OCI-LY1 (cell line): ENCODE measurements around the gene ARHGAP10.

Experiments
- H2AFZ ChIP-seq: fragments of 200-600 bp; sonication (generic), shearing (Covaris generic); 2 replicates; pipeline ENCODE4 v1.6.0; 2014; ENCODE audit warnings: antibody characterized with exemption, mild to moderate bottlenecking, low read length
- H3F3A ChIP-seq: fragments of 200-600 bp; sonication (generic), shearing (Covaris generic); 2 replicates; pipeline ENCODE4 v1.6.0; 2014; ENCODE audit warnings: mild to moderate bottlenecking, antibody characterized with exemption, low read length, moderate library complexity; ENCODE audit not compliant: insufficient read depth
- H3K27ac ChIP-seq: fragments of 200-600 bp; sonication (generic); 2 replicates; pipeline ENCODE4 v1.5.1; 2014; ENCODE audit warnings: low read length, mixed run types, mild to moderate bottlenecking, low read depth; ENCODE audit not compliant: poor library complexity, severe bottlenecking
- H3K27me3 ChIP-seq: fragments of 200-600 bp; sonication (generic); 2 replicates; pipeline ENCODE4 v1.6.0; 2014; ENCODE audit warnings: antibody characterized with exemption, mild to moderate bottlenecking, low read length, moderate library complexity; ENCODE audit not compliant: insufficient read depth
- H3K36me3 ChIP-seq: fragments of 200-600 bp; sonication (generic); 2 replicates; pipeline ENCODE4 v1.6.1; 2014; ENCODE audit warnings: mild to moderate bottlenecking, antibody characterized with exemption, low read length, moderate library complexity, mixed read lengths; ENCODE audit not compliant: insufficient read depth
- H3K4me1 ChIP-seq: fragments of 200-600 bp; sonication (generic); 2 replicates; pipeline ENCODE4 v1.5.1; 2014; ENCODE audit warnings: mild to moderate bottlenecking, low read length, moderate library complexity; ENCODE audit not compliant: insufficient read depth, severe bottlenecking
- H3K4me2 ChIP-seq: fragments of 200-600 bp; sonication (generic), shearing (Covaris generic); 2 replicates; pipeline ENCODE4 v1.6.1; 2014; ENCODE audit warnings: low read length
- H3K4me3 ChIP-seq: fragments of 200-600 bp; sonication (generic); 2 replicates; pipeline ENCODE4 v1.5.1; 2014; ENCODE audit warnings: low read length, low read depth, mild to moderate bottlenecking, mixed read lengths; ENCODE audit not compliant: poor library complexity, severe bottlenecking
- H3K79me2 ChIP-seq: fragments of 200-600 bp; shearing (Covaris generic); 2 replicates; pipeline ENCODE4 v1.6.1; 2016; ENCODE audit warnings: mixed run types, low read length, mixed read lengths; ENCODE audit not compliant: insufficient read depth
- H3K9ac ChIP-seq: fragments of 200-600 bp; sonication (generic), shearing (Covaris generic); 2 replicates; pipeline ENCODE4 v1.6.1; 2014; ENCODE audit warnings: mild to moderate bottlenecking, low read length, mixed read lengths
- H3K9me2 ChIP-seq: fragments of 200-600 bp; sonication (generic), shearing (Covaris generic); 2 replicates; pipeline ENCODE4 v1.6.1; 2014; ENCODE audit warnings: low read depth, mild to moderate bottlenecking, low read length, mixed read lengths
- H3K9me3 ChIP-seq: fragments of 200-600 bp; shearing (Covaris generic); 2 replicates; pipeline ENCODE4 v1.6.1; 2014; ENCODE audit warnings: low read length, mixed read lengths
- H4K20me1 ChIP-seq: fragments of 200-600 bp; sonication (generic), shearing (Covaris generic); 2 replicates; pipeline ENCODE4 v1.6.0; 2016; ENCODE audit warnings: mild to moderate bottlenecking, low read length; ENCODE audit not compliant: insufficient read depth
- EZH2 ChIP-seq: fragments of 200-600 bp; sonication (generic), shearing (Covaris generic); IDR thresholded peaks from 2 replicates; pipeline ENCODE4 v1.8.0; 2017; ENCODE audit warnings: borderline replicate concordance, mixed run types, mild to moderate bottlenecking, antibody characterized with exemption, low read length, moderate library complexity, mixed read lengths
- TF ChIP-seq, protein P1 (sequence below): fragments of 200-600 bp; sonication (generic), shearing (Covaris generic); IDR thresholded peaks from 2 replicates; pipeline ENCODE4 v1.5.1; 2017; ENCODE audit warnings: mild to moderate bottlenecking, antibody characterized with exemption, low read length, moderate library complexity, mixed read lengths

ARHGAP10 gene

DNA sequence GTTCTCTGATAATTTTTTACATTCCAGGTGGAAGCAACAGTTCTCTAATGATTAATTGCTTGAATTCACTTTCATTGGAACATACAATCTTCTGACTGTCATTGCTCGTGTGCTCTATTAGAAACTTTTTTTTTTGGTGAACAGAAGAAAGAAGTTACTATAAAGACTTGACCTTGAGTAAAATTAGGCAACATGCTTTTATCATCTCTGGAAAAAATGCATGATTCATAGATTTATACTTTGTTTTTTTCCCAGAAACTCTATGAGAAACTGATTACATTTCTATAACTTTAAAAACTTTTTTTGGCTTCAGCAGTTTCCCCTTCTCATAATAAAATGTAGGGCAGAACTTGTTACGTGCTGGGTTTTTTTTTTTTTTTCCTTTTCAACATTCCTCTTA, 167.6 kb downstream of the ARHGAP10 start:
- TF ChIP-seq, protein P1, sequence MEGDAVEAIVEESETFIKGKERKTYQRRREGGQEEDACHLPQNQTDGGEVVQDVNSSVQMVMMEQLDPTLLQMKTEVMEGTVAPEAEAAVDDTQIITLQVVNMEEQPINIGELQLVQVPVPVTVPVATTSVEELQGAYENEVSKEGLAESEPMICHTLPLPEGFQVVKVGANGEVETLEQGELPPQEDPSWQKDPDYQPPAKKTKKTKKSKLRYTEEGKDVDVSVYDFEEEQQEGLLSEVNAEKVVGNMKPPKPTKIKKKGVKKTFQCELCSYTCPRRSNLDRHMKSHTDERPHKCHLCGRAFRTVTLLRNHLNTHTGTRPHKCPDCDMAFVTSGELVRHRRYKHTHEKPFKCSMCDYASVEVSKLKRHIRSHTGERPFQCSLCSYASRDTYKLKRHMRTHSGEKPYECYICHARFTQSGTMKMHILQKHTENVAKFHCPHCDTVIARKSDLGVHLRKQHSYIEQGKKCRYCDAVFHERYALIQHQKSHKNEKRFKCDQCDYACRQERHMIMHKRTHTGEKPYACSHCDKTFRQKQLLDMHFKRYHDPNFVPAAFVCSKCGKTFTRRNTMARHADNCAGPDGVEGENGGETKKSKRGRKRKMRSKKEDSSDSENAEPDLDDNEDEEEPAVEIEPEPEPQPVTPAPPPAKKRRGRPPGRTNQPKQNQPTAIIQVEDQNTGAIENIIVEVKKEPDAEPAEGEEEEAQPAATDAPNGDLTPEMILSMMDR = no peak
- no peak for TF ChIP-seq EZH2
- no peak overlapping the region for H3K27ac ChIP-seq

DNA sequence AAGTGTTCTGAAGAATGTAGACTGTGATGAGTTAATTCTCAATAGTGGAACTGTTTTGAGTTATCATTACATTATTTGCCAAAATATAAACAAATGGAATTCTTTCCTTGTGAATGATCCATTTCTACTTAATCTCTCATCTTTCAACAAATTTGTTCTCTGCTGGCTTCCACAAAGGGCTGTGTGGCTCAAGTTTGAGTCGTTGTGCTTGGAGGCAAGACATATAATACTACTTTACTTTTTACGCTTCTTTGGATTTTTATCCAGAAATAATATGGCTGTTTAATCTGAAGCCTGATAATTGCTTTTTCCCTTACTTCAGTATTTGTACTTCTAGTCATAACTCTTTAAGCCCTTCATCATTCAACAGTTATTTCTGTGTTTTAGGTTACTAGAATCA, 169.5 kb downstream of the ARHGAP10 start:
- no peak overlapping the region for H3K4me2 ChIP-seq
- no peaks in the 10 kb centered on the region for H3K27me3 ChIP-seq
- no peaks in the 10 kb centered on the region for H3F3A ChIP-seq
- no peaks in the 10 kb centered on the region for H3K36me3 ChIP-seq
- H3K4me1 ChIP-seq = no peaks in the 10 kb centered on the region
- no peaks in the 10 kb centered on the region for H4K20me1 ChIP-seq
- H3K4me3 ChIP-seq = no peak overlapping the region
- no peak for TF ChIP-seq EZH2
- TF ChIP-seq, protein P1 = no peak
- H3K27ac ChIP-seq = no peak overlapping the region
- H3K9me3 ChIP-seq = no peaks in the 10 kb centered on the region
- H3K9ac ChIP-seq = no peak overlapping the region
- H3K79me2 ChIP-seq = no peaks in the 10 kb centered on the region
- no peaks in the 10 kb centered on the region for H3K9me2 ChIP-seq
- no peak overlapping the region for H2AFZ ChIP-seq

More for the DNA sequence above, 167.6 kb downstream of the ARHGAP10 start:
- Histone ChIP-seq H3K9me3 (no peaks in the 10 kb centered on the region), H3K4me2 (no peak overlapping the region), H4K20me1 (no peaks in the 10 kb centered on the region), H3K79me2 (no peaks in the 10 kb centered on the region), H3K27me3 (no peaks in the 10 kb centered on the region), H2AFZ (no peak overlapping the region), H3F3A (no peaks in the 10 kb centered on the region), H3K9me2 (no peaks in the 10 kb centered on the region), H3K36me3 (no peaks in the 10 kb centered on the region), H3K4me3 (no peak overlapping the region), H3K4me1 (no peaks in the 10 kb centered on the region), H3K9ac (no peak overlapping the region)

DNA sequence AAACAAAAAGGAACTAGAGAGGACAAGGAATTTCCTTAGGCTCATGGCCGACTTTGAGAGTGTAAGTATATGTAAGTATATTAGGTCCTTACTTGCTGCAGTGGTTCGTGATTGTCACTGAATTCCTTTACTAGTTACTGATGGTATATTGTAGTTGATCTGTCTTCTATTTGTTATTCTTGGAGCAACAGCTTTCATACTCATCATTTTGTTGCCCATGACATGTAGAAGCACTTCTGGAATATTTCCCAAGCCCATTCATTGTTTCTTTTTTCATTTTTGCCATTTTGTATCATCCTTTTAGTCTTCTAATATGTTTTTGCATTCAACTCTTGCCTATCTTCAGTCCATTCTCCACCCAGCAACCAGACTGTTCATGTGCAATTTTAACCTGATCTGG, 170.0 kb downstream of the ARHGAP10 start:
- H3K9me3 ChIP-seq = no peaks in the 10 kb centered on the region
- TF ChIP-seq EZH2 = no peak
- TF ChIP-seq, protein P1 = no peak
- no peaks in the 10 kb centered on the region for H4K20me1 ChIP-seq
- H3K27ac ChIP-seq = no peak overlapping the region
- no peaks in the 10 kb centered on the region for H3K79me2 ChIP-seq
- no peak overlapping the region for H3K4me3 ChIP-seq
- no peaks in the 10 kb centered on the region for H3F3A ChIP-seq
- H3K4me2 ChIP-seq = no peak overlapping the region
- no peaks in the 10 kb centered on the region for H3K4me1 ChIP-seq
- no peak overlapping the region for H3K9ac ChIP-seq
- no peaks in the 10 kb centered on the region for H3K9me2 ChIP-seq
- H2AFZ ChIP-seq = no peak overlapping the region
- H3K27me3 ChIP-seq = no peaks in the 10 kb centered on the region
- H3K36me3 ChIP-seq = no peaks in the 10 kb centered on the region
